ENCODE results near the gene ESR1. TPM values are rescaled to one million over a fixed set of nuclear protein-coding genes. Genes with fewer than 3 reads are reported as not detected.

Gene ESR1
- total RNA-seq, 2 donors from 2014 or later = 0.47 to 0.67 TPM

DNA sequence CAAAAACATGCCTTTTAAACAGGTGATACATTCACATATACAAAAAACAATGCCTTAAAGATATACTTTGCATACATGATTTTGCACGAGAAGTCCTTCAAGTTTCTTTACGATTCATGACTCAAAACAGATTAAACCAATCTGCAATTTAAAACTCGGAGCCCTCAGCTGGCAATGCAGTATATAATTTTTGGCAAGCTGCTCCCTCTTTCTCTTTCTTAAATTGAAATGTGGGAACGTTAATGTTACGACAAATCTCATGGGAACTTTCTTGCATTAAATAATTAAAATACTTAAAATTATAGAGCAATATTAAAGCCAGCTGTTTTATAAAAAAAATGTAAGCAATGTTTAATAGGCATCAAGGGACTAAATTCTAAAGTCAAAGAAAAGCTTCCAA is 334.6 kb downstream of the ESR1 start:
- TF ChIP-seq, protein P1, sequence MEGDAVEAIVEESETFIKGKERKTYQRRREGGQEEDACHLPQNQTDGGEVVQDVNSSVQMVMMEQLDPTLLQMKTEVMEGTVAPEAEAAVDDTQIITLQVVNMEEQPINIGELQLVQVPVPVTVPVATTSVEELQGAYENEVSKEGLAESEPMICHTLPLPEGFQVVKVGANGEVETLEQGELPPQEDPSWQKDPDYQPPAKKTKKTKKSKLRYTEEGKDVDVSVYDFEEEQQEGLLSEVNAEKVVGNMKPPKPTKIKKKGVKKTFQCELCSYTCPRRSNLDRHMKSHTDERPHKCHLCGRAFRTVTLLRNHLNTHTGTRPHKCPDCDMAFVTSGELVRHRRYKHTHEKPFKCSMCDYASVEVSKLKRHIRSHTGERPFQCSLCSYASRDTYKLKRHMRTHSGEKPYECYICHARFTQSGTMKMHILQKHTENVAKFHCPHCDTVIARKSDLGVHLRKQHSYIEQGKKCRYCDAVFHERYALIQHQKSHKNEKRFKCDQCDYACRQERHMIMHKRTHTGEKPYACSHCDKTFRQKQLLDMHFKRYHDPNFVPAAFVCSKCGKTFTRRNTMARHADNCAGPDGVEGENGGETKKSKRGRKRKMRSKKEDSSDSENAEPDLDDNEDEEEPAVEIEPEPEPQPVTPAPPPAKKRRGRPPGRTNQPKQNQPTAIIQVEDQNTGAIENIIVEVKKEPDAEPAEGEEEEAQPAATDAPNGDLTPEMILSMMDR (IDR thresholded peaks at IDR 0.05) = no peak
- Histone ChIP-seq H3K9me3 (no peaks in the 10 kb centered on the region), H3K4me3 (no peak overlapping the region), H3K27me3 (no peaks in the 10 kb centered on the region), H3K4me1 (peaks cover 0 to 7% of the 10 kb centered on the region in 2 donors), H3K36me3 (peaks cover 85% of the 10 kb centered on the region), H3K27ac (no peak overlapping the region)
- no peak for DNase-seq (ENCODE audit: low spot score)

DNA sequence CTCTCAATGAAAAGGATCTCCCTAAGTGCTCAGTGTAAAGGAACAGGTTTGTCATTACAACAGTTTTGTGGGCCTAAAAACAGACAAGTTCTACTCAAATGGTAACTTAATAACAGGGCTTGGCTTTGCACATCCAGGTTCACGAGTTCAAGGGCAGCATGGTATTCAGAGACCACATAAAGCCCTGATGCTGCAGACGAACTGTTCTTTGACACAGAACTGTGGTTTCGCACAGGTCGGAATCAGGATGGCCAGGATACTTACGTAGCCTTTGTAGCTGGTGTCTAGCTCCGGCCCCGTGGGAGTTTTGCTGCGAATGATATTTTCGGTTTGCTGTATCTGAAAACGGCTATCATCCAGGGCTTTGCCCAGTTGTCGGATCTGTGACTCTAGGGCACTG is 335.9 kb downstream of the ESR1 start:
- Histone ChIP-seq H3K27ac (no peak overlapping the region), H3K4me1 (peaks cover 0 to 7% of the 10 kb centered on the region in 2 donors), H3K4me3 (no peak overlapping the region), H3K27me3 (no peaks in the 10 kb centered on the region), H3K9me3 (no peaks in the 10 kb centered on the region), H3K36me3 (peaks cover 85% of the 10 kb centered on the region)
- TF ChIP-seq, protein P1 (IDR thresholded peaks at IDR 0.05) = no peak
- DNase-seq (ENCODE audit: low spot score) = no peak

DNA sequence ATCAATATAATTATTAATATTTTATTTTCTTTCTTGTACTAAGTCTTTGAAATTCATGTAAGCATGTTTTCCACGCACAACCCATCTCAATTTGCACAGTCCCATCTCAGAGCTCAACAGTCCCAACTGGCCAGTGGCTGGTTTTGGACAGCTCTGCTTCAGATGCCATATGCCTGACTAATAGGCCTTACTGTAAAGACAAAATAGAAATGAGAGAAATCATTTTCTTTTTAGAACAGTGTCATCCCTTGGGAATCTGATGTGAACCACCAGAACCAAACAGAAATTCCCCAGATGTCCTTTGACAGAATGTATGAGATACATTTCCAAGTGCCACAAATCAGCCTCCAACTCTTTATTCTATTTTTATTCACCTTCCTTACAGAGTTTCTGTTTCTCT is 338.9 kb downstream of the ESR1 start:
- Histone ChIP-seq H3K4me3 (no peak overlapping the region), H3K27me3 (no peaks in the 10 kb centered on the region), H3K36me3 (peaks cover 87% of the 10 kb centered on the region), H3K27ac (no peak overlapping the region), H3K9me3 (no peaks in the 10 kb centered on the region), H3K4me1 (peaks cover 0 to 7% of the 10 kb centered on the region in 2 donors)
- no peak for DNase-seq (ENCODE audit: low spot score)
- TF ChIP-seq, protein P1 (IDR thresholded peaks at IDR 0.05) = no peak

DNA sequence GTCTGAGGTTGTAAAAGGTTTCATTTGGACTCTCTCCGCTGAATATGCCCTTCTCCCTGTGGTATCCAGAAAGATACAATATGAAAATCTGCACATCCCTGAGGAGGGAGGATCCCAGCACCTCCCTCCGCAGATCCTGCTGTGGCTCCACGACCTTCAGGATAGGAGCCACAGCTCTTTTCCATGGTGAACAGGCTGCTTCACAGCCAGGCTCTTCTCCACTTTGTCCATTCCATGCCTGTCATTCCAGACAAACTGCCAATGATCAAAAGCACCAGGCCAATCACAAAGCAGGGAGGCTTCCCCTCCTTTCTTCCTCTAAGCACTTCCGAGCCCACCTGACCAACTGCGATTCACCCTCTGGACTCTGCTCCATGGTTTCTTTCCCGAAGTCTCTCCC is 339.8 kb downstream of the ESR1 start:
- TF ChIP-seq, protein P1 (IDR thresholded peaks at IDR 0.05) = no peak
- Histone ChIP-seq H3K4me1 (peaks cover 0 to 7% of the 10 kb centered on the region in 2 donors), H3K9me3 (no peaks in the 10 kb centered on the region), H3K4me3 (no peak overlapping the region), H3K27ac (peak overlapping the region in 1 of 2 donors; percentile 40), H3K27me3 (no peaks in the 10 kb centered on the region), H3K36me3 (peaks cover 96% of the 10 kb centered on the region)
- no peak for DNase-seq (ENCODE audit: low spot score)

DNA sequence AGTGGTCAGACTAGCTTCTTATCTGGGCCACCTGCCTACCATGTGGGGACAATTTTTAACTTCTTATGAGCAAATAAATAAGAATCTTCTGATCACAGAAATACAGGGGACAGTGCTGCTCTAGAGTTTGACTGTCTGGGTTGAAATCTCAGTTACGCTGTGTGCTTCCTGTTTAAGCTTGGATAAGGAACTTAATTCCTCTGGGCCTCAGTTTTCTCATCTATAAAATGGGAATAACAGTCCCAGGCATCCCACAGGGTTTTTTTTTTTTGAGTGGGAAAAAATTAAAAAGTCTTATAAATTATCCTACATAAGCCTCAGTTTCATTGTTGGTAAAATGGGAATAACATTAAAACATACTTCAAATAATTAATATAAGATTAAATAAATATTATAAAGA is 340.9 kb downstream of the ESR1 start:
- H3K27me3 ChIP-seq = no peaks in the 10 kb centered on the region
- no peaks in the 10 kb centered on the region for H3K9me3 ChIP-seq
- TF ChIP-seq, protein P1 (IDR thresholded peaks at IDR 0.05) = no peak
- no peak for DNase-seq (ENCODE audit: low spot score)
- peaks cover 0 to 7% of the 10 kb centered on the region in 2 donors for H3K4me1 ChIP-seq
- H3K4me3 ChIP-seq = no peak overlapping the region
- no peak overlapping the region for H3K27ac ChIP-seq
- H3K36me3 ChIP-seq = peaks cover 100% of the 10 kb centered on the region

DNA sequence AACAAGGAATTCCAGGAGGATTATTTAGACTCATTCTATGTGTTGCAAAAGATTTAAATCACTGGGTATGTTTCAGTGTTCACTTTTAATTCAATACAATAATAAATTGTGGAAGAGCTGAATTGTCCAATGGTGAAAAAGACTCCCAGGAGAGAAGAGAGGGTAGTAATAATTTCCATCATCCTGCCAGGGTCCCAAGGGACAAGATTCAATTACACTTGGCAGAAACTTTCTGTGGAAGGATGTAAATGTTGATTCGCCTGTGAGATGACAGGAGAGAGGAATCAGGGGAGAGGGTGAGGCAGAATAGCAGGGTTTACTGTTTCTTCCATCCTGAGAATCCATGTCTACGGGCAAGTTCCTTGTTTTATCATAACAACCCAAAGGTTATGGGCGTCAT is 342.7 kb downstream of the ESR1 start:
- no peak overlapping the region for H3K27ac ChIP-seq
- H3K36me3 ChIP-seq = peaks cover 99% of the 10 kb centered on the region
- peaks cover 0 to 7% of the 10 kb centered on the region in 2 donors for H3K4me1 ChIP-seq
- no peaks in the 10 kb centered on the region for H3K9me3 ChIP-seq
- no peak overlapping the region for H3K4me3 ChIP-seq
- no peak for DNase-seq (ENCODE audit: low spot score)
- no peaks in the 10 kb centered on the region for H3K27me3 ChIP-seq
- TF ChIP-seq, protein P1 (IDR thresholded peaks at IDR 0.05) = no peak
